H9 (cell line): Measurements from ENCODE around the gene AGMO. TPM values are rescaled to one million over a fixed set of nuclear protein-coding genes. Genes with fewer than 3 reads are reported as not detected.

ENCODE experiments used
- DNase-seq: peaks from one replicate; pipeline ENCODE4 v3.0.0-alpha.2; 2017
- H2AFZ ChIP-seq: one replicate; pipeline ENCODE4 v1.6.1; 2013; ENCODE audit warnings: mild to moderate bottlenecking, low read length, control low read depth, moderate library complexity
- H2AK5ac ChIP-seq: 2 replicates; pipeline ENCODE4 v1.6.1; 2013; ENCODE audit warnings: low read length, control low read depth, mixed read lengths; ENCODE audit not compliant: insufficient read length
- H2BK120ac ChIP-seq: one replicate; pipeline ENCODE4 v1.6.1; 2013; ENCODE audit warnings: low read depth, mild to moderate bottlenecking, low read length, control low read depth, inconsistent platforms; ENCODE audit not compliant: poor library complexity, severe bottlenecking
- H2BK12ac ChIP-seq: 2 replicates; pipeline ENCODE4 v1.6.1; 2013; ENCODE audit warnings: low read length, control low read depth, mixed read lengths, low read depth; ENCODE audit not compliant: insufficient read length
- H2BK15ac ChIP-seq: 2 replicates; pipeline ENCODE4 v1.6.1; 2013; ENCODE audit warnings: low read depth, low read length, control low read depth
- H2BK20ac ChIP-seq: one replicate; pipeline ENCODE4 v1.6.1; 2013; ENCODE audit warnings: low read depth, mild to moderate bottlenecking, low read length, control low read depth, inconsistent platforms; ENCODE audit not compliant: poor library complexity, severe bottlenecking
- H2BK5ac ChIP-seq: 2 replicates; pipeline ENCODE4 v1.6.1; 2013; ENCODE audit warnings: low read length, control low read depth, mixed read lengths; ENCODE audit not compliant: insufficient read length
- H3K14ac ChIP-seq: 2 replicates; pipeline ENCODE4 v1.6.1; 2013; ENCODE audit warnings: low read length, control low read depth; ENCODE audit not compliant: insufficient read depth
- H3K18ac ChIP-seq: 2 replicates; pipeline ENCODE4 v1.6.1; 2013; ENCODE audit warnings: low read depth, mild to moderate bottlenecking, mixed read lengths, low read length, control low read depth; ENCODE audit not compliant: insufficient read length
- H3K23ac ChIP-seq: 2 replicates; pipeline ENCODE4 v1.6.1; 2013; ENCODE audit warnings: low read length, control low read depth, mixed read lengths, low read depth; ENCODE audit not compliant: insufficient read length
- H3K23me2 ChIP-seq: 2 replicates; pipeline ENCODE4 v1.6.1; 2013; ENCODE audit warnings: low read depth, mild to moderate bottlenecking, mixed read lengths, low read length, control low read depth; ENCODE audit not compliant: insufficient read length, poor library complexity, severe bottlenecking
- H3K27ac ChIP-seq: 2 replicates; pipeline ENCODE4 v1.5.1; 2013; ENCODE audit warnings: low read length, control low read depth, mixed read lengths, low read depth; ENCODE audit not compliant: insufficient read length
- H3K27me3 ChIP-seq: 2 replicates; pipeline ENCODE4 v1.6.1; 2013; ENCODE audit warnings: low read length, control low read depth, inconsistent platforms; ENCODE audit not compliant: insufficient read depth
- H3K4ac ChIP-seq: 2 replicates; pipeline ENCODE4 v1.6.1; 2013; ENCODE audit warnings: low read depth, mild to moderate bottlenecking, control low read depth, inconsistent platforms, low read length, moderate library complexity
- H3K4me1 ChIP-seq: 2 replicates; pipeline ENCODE4 v1.6.1; 2013; ENCODE audit warnings: low read length, control low read depth, inconsistent platforms; ENCODE audit not compliant: insufficient read depth
- H3K4me2 ChIP-seq: 2 replicates; pipeline ENCODE4 v1.6.1; 2013; ENCODE audit warnings: low read length, control low read depth, mixed read lengths; ENCODE audit not compliant: insufficient read length, insufficient read depth
- H3K56ac ChIP-seq: 2 replicates; pipeline ENCODE4 v1.6.1; 2013; ENCODE audit warnings: low read depth, mild to moderate bottlenecking, mixed read lengths, low read length, control low read depth; ENCODE audit not compliant: insufficient read length
- H3K79me1 ChIP-seq: 2 replicates; pipeline ENCODE4 v1.6.1; 2013; ENCODE audit warnings: low read depth, mild to moderate bottlenecking, moderate library complexity, low read length, control low read depth, inconsistent platforms; ENCODE audit not compliant: insufficient read depth, poor library complexity, severe bottlenecking
- H3K79me2 ChIP-seq: 2 replicates; pipeline ENCODE4 v1.6.1; 2013; ENCODE audit warnings: low read length, control low read depth, inconsistent platforms; ENCODE audit not compliant: insufficient read depth
- H3K9ac ChIP-seq: 2 replicates; pipeline ENCODE4 v1.6.1; 2013; ENCODE audit warnings: low read length, control low read depth, mixed read lengths; ENCODE audit not compliant: insufficient read length; ENCODE audit errors: extremely low read depth
- H3K9me3 ChIP-seq: one replicate; pipeline ENCODE4 v1.6.1; 2013; ENCODE audit warnings: low read depth, low read length, inconsistent platforms; ENCODE audit not compliant: control insufficient read depth
- H3T11ph ChIP-seq: one replicate; pipeline ENCODE4 v1.6.1; 2013; ENCODE audit warnings: mild to moderate bottlenecking, low read length, control low read depth, inconsistent platforms
- H4K20me1 ChIP-seq: one replicate; pipeline ENCODE4 v1.6.1; 2013; ENCODE audit not compliant: control insufficient read depth, insufficient read length, insufficient read depth
- H4K5ac ChIP-seq: 2 replicates; pipeline ENCODE4 v1.6.1; 2013; ENCODE audit warnings: low read depth, mild to moderate bottlenecking, mixed read lengths, low read length, control low read depth; ENCODE audit not compliant: insufficient read length
- H4K8ac ChIP-seq: replicated peaks from 2 replicates; pipeline ENCODE4 v1.6.1; 2013; ENCODE audit warnings: low read length, control low read depth, mixed read lengths, low read depth; ENCODE audit not compliant: insufficient read length
- H4K91ac ChIP-seq: 2 replicates; pipeline ENCODE4 v1.6.1; 2013; ENCODE audit warnings: low read depth, mild to moderate bottlenecking, moderate library complexity, mixed read lengths, low read length, control low read depth; ENCODE audit not compliant: insufficient read length
- H3K27ac Mint-ChIP-seq, 3 experiments: 2 replicates in 2 of 3; 3 replicates in 1 of 3; pipeline ENCODE4 v1.8.0; 2020 to 2021; ENCODE audit warnings: mixed read lengths in 3 of 3, mild to moderate bottlenecking in 1 of 3, moderate library complexity in 1 of 3
- H3K27me3 Mint-ChIP-seq: 2 replicates; pipeline ENCODE4 v1.8.0; 2021; ENCODE audit warnings: low read depth, mild to moderate bottlenecking, moderate library complexity, mixed read lengths
- H3K36me3 Mint-ChIP-seq, 3 experiments: 2 replicates in 2 of 3; 3 replicates in 1 of 3; pipeline ENCODE4 v1.8.0; 2020 to 2021; ENCODE audit warnings: low read depth in 3 of 3, mixed read lengths in 3 of 3; ENCODE audit not compliant: insufficient read depth in 1 of 3
- H3K4me1 Mint-ChIP-seq, 2 experiments: 2 replicates each; pipeline ENCODE4 v1.8.0; 2020; ENCODE audit warnings: mixed read lengths in 2 of 2
- H3K4me3 Mint-ChIP-seq, 2 experiments: 2 replicates in 1 of 2; 3 replicates in 1 of 2; pipeline ENCODE4 v1.8.0; 2020 to 2021; ENCODE audit warnings: mild to moderate bottlenecking in 2 of 2, mixed read lengths in 2 of 2, moderate library complexity in 1 of 2
- H3K9me3 Mint-ChIP-seq, 2 experiments: 2 replicates in 1 of 2; 3 replicates in 1 of 2; pipeline ENCODE4 v1.8.0; 2020; ENCODE audit warnings: mild to moderate bottlenecking in 2 of 2, mixed read lengths in 2 of 2, moderate library complexity in 1 of 2
- WGBS: extraction: QIAGEN DNeasy Blood & Tissue Kit; methylation state at CpG from one replicate; pipeline ENCODE4 v1.1.7; 2013; ENCODE audit warnings: missing lambda C conversion rate, low lambda C conversion rate, mixed read lengths; ENCODE audit not compliant: insufficient read length; ENCODE audit errors: extremely low coverage; 5-methylcytosine and 5-hydroxymethylcytosine counted together
- total RNA-seq: library from RNA; stranded (reverse); gene quantifications from 2 replicates; pipeline ENCODE4 v1.2.1, GENCODE V29; 2021
- TF ChIP-seq, protein P1 (sequence below): fragments of 200-600 bp; sonication (generic); conservative IDR thresholded peaks from 3 replicates; pipeline ENCODE4 v1.8.0; 2021; ENCODE audit warnings: antibody characterized with exemption, mild to moderate bottlenecking

The AGMO gene
- total RNA-seq, 1 experiment from 2014 or later = 0.70 TPM

- H3T11ph ChIP-seq = no peak overlapping the region
- no peaks in the 10 kb centered on the region for H3K23me2 ChIP-seq
- H3K27me3 ChIP-seq = no peaks in the 10 kb centered on the region
- no peak overlapping the region for H2BK5ac ChIP-seq
- H3K27ac ChIP-seq = no peak overlapping the region
- H3K9me3 Mint-ChIP-seq = no peaks in the 10 kb centered on the region
- H4K8ac ChIP-seq = no peak overlapping the region
- no peak overlapping the region for H3K4me2 ChIP-seq
- no peaks in the 10 kb centered on the region for H3K4me1 ChIP-seq
- no peak overlapping the region for H3K27ac Mint-ChIP-seq
- H4K91ac ChIP-seq = no peak overlapping the region
- H3K18ac ChIP-seq = no peak overlapping the region
- TF ChIP-seq, protein P1, sequence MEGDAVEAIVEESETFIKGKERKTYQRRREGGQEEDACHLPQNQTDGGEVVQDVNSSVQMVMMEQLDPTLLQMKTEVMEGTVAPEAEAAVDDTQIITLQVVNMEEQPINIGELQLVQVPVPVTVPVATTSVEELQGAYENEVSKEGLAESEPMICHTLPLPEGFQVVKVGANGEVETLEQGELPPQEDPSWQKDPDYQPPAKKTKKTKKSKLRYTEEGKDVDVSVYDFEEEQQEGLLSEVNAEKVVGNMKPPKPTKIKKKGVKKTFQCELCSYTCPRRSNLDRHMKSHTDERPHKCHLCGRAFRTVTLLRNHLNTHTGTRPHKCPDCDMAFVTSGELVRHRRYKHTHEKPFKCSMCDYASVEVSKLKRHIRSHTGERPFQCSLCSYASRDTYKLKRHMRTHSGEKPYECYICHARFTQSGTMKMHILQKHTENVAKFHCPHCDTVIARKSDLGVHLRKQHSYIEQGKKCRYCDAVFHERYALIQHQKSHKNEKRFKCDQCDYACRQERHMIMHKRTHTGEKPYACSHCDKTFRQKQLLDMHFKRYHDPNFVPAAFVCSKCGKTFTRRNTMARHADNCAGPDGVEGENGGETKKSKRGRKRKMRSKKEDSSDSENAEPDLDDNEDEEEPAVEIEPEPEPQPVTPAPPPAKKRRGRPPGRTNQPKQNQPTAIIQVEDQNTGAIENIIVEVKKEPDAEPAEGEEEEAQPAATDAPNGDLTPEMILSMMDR = no peak
- no peak overlapping the region for H2BK120ac ChIP-seq
- H2BK15ac ChIP-seq = no peak overlapping the region
- H2AK5ac ChIP-seq = no peak overlapping the region
- H2BK12ac ChIP-seq = no peak overlapping the region
- peaks cover 3% of the 10 kb centered on the region in 2 experiments; a peak in 2 of 4 replicates for H3K4me1 Mint-ChIP-seq
- H4K5ac ChIP-seq = no peak overlapping the region
- H2AFZ ChIP-seq = no peak overlapping the region
- no peak overlapping the region for H3K4me3 Mint-ChIP-seq
- no peaks in the 10 kb centered on the region for H3K79me2 ChIP-seq
- no peak overlapping the region for H3K23ac ChIP-seq
- no peaks in the 10 kb centered on the region for H4K20me1 ChIP-seq
- H2BK20ac ChIP-seq = no peak overlapping the region
- no peak for DNase-seq
- no peak overlapping the region for H3K4ac ChIP-seq
- H3K9ac ChIP-seq = no peak overlapping the region
- H3K14ac ChIP-seq = no peak overlapping the region
- no peak overlapping the region for H3K56ac ChIP-seq
- H3K36me3 Mint-ChIP-seq = no peaks in the 10 kb centered on the region
- no CpG with 5 or more reads among the region's 4 CpGs for WGBS
- H3K9me3 ChIP-seq = no peaks in the 10 kb centered on the region
- H3K27me3 Mint-ChIP-seq = no peaks in the 10 kb centered on the region
- H3K79me1 ChIP-seq = no peaks in the 10 kb centered on the region
Measured at GRCh38 chr7:15317215-15317614, 244.6 kb downstream of the AGMO start.
